Stimulated activated CD4-positive, alpha-beta T cell treated with anti-CD3 and anti-CD28 coated beads, Interleukin-1b, Interleukin-23, amount 100 ng/mL, for 48 hours (primary cell): ENCODE measurements around the gene TRMT10B.
A peak's percentile ranks its signal among the peaks of the same experiment; 100 is the strongest.
"Not testable (repeated sequence)": the region's sequence is repeated elsewhere in the genome, so short reads cannot be mapped to it uniquely, and the experiment has no call there.

Experiments used
- DNase-seq: peaks from one replicate; pipeline ENCODE4 v3.0.0-alpha.2; 2020

TRMT10B gene

GRCh38 chr9:37751704-37752103, 1.9 kb upstream of the TRMT10B start:
- DNase-seq, result not testable (repeated sequence)

- not testable (repeated sequence) for DNase-seq
These were observed 1.5 kb upstream of the TRMT10B start for GRCh38 chr9:37752112-37752511.

GRCh38 chr9:37752642-37753488, 740 bp upstream of the TRMT10B start:
- peak; percentile 25 for DNase-seq

- no peak for DNase-seq
These were observed 5.1 kb downstream of the TRMT10B start for GRCh38 chr9:37758747-37759146.

- DNase-seq, result no peak
These were observed 7.0 kb downstream of the TRMT10B start for GRCh38 chr9:37760416-37761161.

- DNase-seq, result no peak
These were observed 7.9 kb downstream of the TRMT10B start for GRCh38 chr9:37761511-37761910.

- not testable (repeated sequence) for DNase-seq
These were observed 11.7 kb downstream of the TRMT10B start for GRCh38 chr9:37765263-37765662.

- no peak for DNase-seq
These were observed 15.7 kb downstream of the TRMT10B start for GRCh38 chr9:37769306-37769705.

- DNase-seq, result no peak
These were observed 16.4 kb downstream of the TRMT10B start for GRCh38 chr9:37769995-37770394.

- no peak for DNase-seq
These were observed 21.8 kb downstream of the TRMT10B start for GRCh38 chr9:37775216-37775919.

GRCh38 chr9:37776328-37776727, 22.7 kb downstream of the TRMT10B start:
- no peak for DNase-seq

GRCh38 chr9:37778534-37778933, 24.9 kb downstream of the TRMT10B start:
- DNase-seq, result no peak

- DNase-seq, result no peak
These were observed 30.6 kb downstream of the TRMT10B start for GRCh38 chr9:37784291-37784615.

GRCh38 chr9:37784616-37785483, 31.2 kb downstream of the TRMT10B start, which contains the start of gene EXOSC3:
Gene EXOSC3, minus strand, starts transcription at chr9:37785064. Its CDS starts 20 bp downstream, at chr9:37785044.
- DNase-seq, result peak; percentile 88

- DNase-seq, result no peak
These were observed 33.5 kb downstream of the TRMT10B start for GRCh38 chr9:37787059-37787458.

- DNase-seq, result no peak
These were observed 34.7 kb downstream of the TRMT10B start for GRCh38 chr9:37788332-37788731.

GRCh38 chr9:37790096-37790495, 36.5 kb downstream of the TRMT10B start:
- no peak for DNase-seq

GRCh38 chr9:37792122-37792521, 38.5 kb downstream of the TRMT10B start:
- DNase-seq, result no peak

- DNase-seq, result no peak
These were observed 42.6 kb downstream of the TRMT10B start for GRCh38 chr9:37796232-37796631.

GRCh38 chr9:37798677-37799076, 45.1 kb downstream of the TRMT10B start:
- DNase-seq, result no peak

GRCh38 chr9:37800631-37801286, 47.2 kb downstream of the TRMT10B start, which contains the start of gene DCAF10:
Gene DCAF10, plus strand, starts transcription at chr9:37800797. Its CDS starts 70 bp downstream, at chr9:37800867.
- peak; percentile 89 for DNase-seq
